Keratinocyte (primary cell): ENCODE measurements around the gene OVCH1.

Source experiments
- EZH2 ChIP-seq: IDR thresholded peaks from one replicate; pipeline ENCODE4 v1.6.1; 2012; ENCODE audit warnings: inconsistent platforms, mild to moderate bottlenecking, low read length, moderate library complexity
- TF ChIP-seq, protein P1 (sequence below), 3 experiments: IDR thresholded peaks in 1 of 3; conservative IDR thresholded peaks in 1 of 3; optimal IDR thresholded peaks in 1 of 3; 2 replicates in 2 of 3; 3 replicates in 1 of 3; pipeline versions ENCODE3 to v1.5.1; 2011; ENCODE audit warnings: low read length in 3 of 3, mild to moderate bottlenecking in 3 of 3, moderate library complexity in 2 of 3, control low read depth in 1 of 3, inconsistent platforms in 1 of 3; ENCODE audit not compliant: insufficient read depth in 2 of 3; ENCODE audit errors: extremely low read depth in 1 of 3

- TF ChIP-seq, protein P1, sequence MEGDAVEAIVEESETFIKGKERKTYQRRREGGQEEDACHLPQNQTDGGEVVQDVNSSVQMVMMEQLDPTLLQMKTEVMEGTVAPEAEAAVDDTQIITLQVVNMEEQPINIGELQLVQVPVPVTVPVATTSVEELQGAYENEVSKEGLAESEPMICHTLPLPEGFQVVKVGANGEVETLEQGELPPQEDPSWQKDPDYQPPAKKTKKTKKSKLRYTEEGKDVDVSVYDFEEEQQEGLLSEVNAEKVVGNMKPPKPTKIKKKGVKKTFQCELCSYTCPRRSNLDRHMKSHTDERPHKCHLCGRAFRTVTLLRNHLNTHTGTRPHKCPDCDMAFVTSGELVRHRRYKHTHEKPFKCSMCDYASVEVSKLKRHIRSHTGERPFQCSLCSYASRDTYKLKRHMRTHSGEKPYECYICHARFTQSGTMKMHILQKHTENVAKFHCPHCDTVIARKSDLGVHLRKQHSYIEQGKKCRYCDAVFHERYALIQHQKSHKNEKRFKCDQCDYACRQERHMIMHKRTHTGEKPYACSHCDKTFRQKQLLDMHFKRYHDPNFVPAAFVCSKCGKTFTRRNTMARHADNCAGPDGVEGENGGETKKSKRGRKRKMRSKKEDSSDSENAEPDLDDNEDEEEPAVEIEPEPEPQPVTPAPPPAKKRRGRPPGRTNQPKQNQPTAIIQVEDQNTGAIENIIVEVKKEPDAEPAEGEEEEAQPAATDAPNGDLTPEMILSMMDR (optimal IDR thresholded peaks at IDR 0.05 in 1 of 3, IDR thresholded peaks at IDR 0.05 in 1 of 3, conservative IDR thresholded peaks at IDR 0.05 in 1 of 3; ENCODE audit: extremely low read depth in 1 of 3, insufficient read depth in 2 of 3, low read length in 3 of 3): no peak
- no peak for TF ChIP-seq EZH2
Measured at GRCh38 chr12:29439506-29439905, 58.0 kb downstream of the OVCH1 start.
